ENCODE measurements around the gene BCAR1.
"Not testable (repeated sequence)": the region's sequence is repeated elsewhere in the genome, so short reads cannot be mapped to it uniquely, and the experiment has no call there.

Gene BCAR1

GRCh38 chr16:75269358-75269757 lies 17.9 kb upstream of the BCAR1 start:
- DNase-seq: not testable (repeated sequence)

GRCh38 chr16:75267631-75268264 lies 16.3 kb upstream of the BCAR1 start:
- no peak for DNase-seq

- DNase-seq: no peak
Observed at GRCh38 chr16:75266738-75267630, 15.6 kb upstream of the BCAR1 start.

GRCh38 chr16:75265911-75266701 lies 14.7 kb upstream of the BCAR1 start:
- peak in 1 of 2 experiments; percentile 42 for DNase-seq

GRCh38 chr16:75264999-75265910 lies 13.8 kb upstream of the BCAR1 start:
- DNase-seq: no peak

GRCh38 chr16:75264457-75264998 lies 13.1 kb upstream of the BCAR1 start:
- peak; percentile 45 to 60 for DNase-seq

GRCh38 chr16:75263963-75264445 lies 12.6 kb upstream of the BCAR1 start:
- DNase-seq: no peak

GRCh38 chr16:75263291-75263962 lies 12.0 kb upstream of the BCAR1 start:
- DNase-seq: no peak

GRCh38 chr16:75262800-75263127 lies 11.3 kb upstream of the BCAR1 start:
- no peak for DNase-seq

- DNase-seq: no peak
Observed at GRCh38 chr16:75262104-75262799, 10.8 kb upstream of the BCAR1 start.

- no peak for DNase-seq
Observed at GRCh38 chr16:75261590-75262078, 10.2 kb upstream of the BCAR1 start.

- no peak for DNase-seq
Observed at GRCh38 chr16:75260851-75261589, 9.6 kb upstream of the BCAR1 start.

GRCh38 chr16:75258807-75259141 lies 7.3 kb upstream of the BCAR1 start:
- DNase-seq: no peak

GRCh38 chr16:75257886-75258806 lies 6.7 kb upstream of the BCAR1 start:
- DNase-seq: no peak

- DNase-seq: no peak
Observed at GRCh38 chr16:75256696-75257343, 5.4 kb upstream of the BCAR1 start.

GRCh38 chr16:75256059-75256571 lies 4.7 kb upstream of the BCAR1 start:
- DNase-seq: no peak

GRCh38 chr16:75254359-75254837 lies 3.0 kb upstream of the BCAR1 start:
- no peak for DNase-seq

All from cerebellar nuclear complex (tissue), 1 donor.